ENCODE data around the gene FRMD4A.

DNA sequence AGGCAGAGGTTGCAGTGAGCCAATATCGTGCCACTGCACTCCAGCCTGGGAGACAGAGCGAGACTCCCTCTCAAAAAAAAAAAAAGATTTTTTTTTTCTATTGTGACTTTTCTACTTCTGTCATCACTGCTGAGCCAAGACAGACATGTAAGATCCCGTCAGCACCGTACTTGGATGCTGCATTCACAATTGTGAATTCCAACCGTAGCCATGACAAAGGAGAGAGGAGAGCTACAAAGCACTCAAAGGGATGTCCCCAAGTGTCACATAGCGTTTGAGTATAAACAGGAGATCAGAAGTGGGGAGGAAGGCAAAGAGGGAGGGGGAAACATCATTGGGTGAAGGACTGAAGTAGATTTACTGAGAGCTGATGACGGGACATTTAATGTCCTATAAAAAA is 599.8 kb downstream of the FRMD4A start:
- TF ChIP-seq CTCF (IDR thresholded peaks at IDR 0.05; ENCODE audit: poor library complexity), result no peak
- no peak for TF ChIP-seq EZH2 (IDR thresholded peaks at IDR 0.05; ENCODE audit: borderline replicate concordance)

All from hepatocyte (in vitro differentiated cells).